Myocyte (in vitro differentiated cells): ENCODE results near the gene HTR1B. TPM values are rescaled to one million over a fixed set of nuclear protein-coding genes. Genes with fewer than 3 reads are reported as not detected.
A peak's percentile ranks its signal among the peaks of the same experiment; 100 is the strongest.

Source experiments
- DNase-seq: peaks from one replicate; pipeline ENCODE4 v3.0.0-alpha.2; 2012; ENCODE audit warnings: low read depth
- polyA plus RNA-seq: library from polyadenylated mRNA; unstranded; fragments of >200 nt; gene quantifications from one replicate; pipeline ENCODE4 v1.2.1, GENCODE V29; 2012; ENCODE audit warnings: missing spikeins
- total RNA-seq: library from RNA; depleted of rRNA; stranded (reverse); fragments of >200 nt; gene quantifications from 2 replicates; pipeline ENCODE4 v1.2.3, GENCODE V29; 2014

Gene HTR1B
- total RNA-seq, result 0.48 and 0.73 TPM in 2 replicates
- polyA plus RNA-seq, result 0.08 TPM

- peak; percentile 29 for DNase-seq
Measured at GRCh38 chr6:77463308-77463860, at the start of gene HTR1B. TSS of gene HTR1B (minus strand) at chr6:77463491. CDS start at chr6:77463403, 88 bp downstream.

GRCh38 chr6:77512554-77512953 is 49.3 kb upstream of the HTR1B start:
- DNase-seq, result no peak

- no peak for DNase-seq
Measured at GRCh38 chr6:77511860-77512259, 48.6 kb upstream of the HTR1B start.

- DNase-seq, result peak; percentile 51
Measured at GRCh38 chr6:77502981-77503380, 39.7 kb upstream of the HTR1B start.

- DNase-seq, result no peak
Measured at GRCh38 chr6:77492530-77492929, 29.2 kb upstream of the HTR1B start.

- no peak for DNase-seq
Measured at GRCh38 chr6:77487808-77488425, 24.6 kb upstream of the HTR1B start.

- no peak for DNase-seq
Measured at GRCh38 chr6:77482981-77483380, 19.7 kb upstream of the HTR1B start.

- DNase-seq, result no peak
Measured at GRCh38 chr6:77474973-77475372, 11.7 kb upstream of the HTR1B start.

GRCh38 chr6:77474286-77474956 is 11.1 kb upstream of the HTR1B start:
- no peak for DNase-seq

GRCh38 chr6:77470983-77471382 is 7.7 kb upstream of the HTR1B start:
- peak; percentile 23 for DNase-seq

- DNase-seq, result no peak
Measured at GRCh38 chr6:77468939-77469338, 5.6 kb upstream of the HTR1B start.

- peak; percentile 38 for DNase-seq
Measured at GRCh38 chr6:77466451-77467437, 3.5 kb upstream of the HTR1B start.

- peak; percentile 81 for DNase-seq
Measured at GRCh38 chr6:77466055-77466450, 2.8 kb upstream of the HTR1B start.

GRCh38 chr6:77464495-77464867 is 1.2 kb upstream of the HTR1B start:
- no peak for DNase-seq

- peak; percentile 13 for DNase-seq
Measured at GRCh38 chr6:77463861-77464494, 687 bp upstream of the HTR1B start.

- DNase-seq, result no peak
Measured at GRCh38 chr6:77462359-77463307, 658 bp downstream of the HTR1B start.

GRCh38 chr6:77461796-77462195 is 1.5 kb downstream of the HTR1B start:
- DNase-seq, result no peak

- DNase-seq, result no peak
Measured at GRCh38 chr6:77458421-77458820, 4.9 kb downstream of the HTR1B start.

GRCh38 chr6:77457720-77458349 is 5.5 kb downstream of the HTR1B start:
- DNase-seq, result peak; percentile 90
